GM23248 (cell line): ENCODE data around the gene PRDM12. TPM values are rescaled to one million over a fixed set of nuclear protein-coding genes. Genes with fewer than 3 reads are reported as not detected.
A peak's percentile ranks its signal among the peaks of the same experiment; 100 is the strongest.

ENCODE experiments used
- DNase-seq: peaks from one replicate; pipeline ENCODE4 v3.0.0-alpha.2; 2015
- H2AFZ ChIP-seq: fragments of 200-600 bp; sonication (generic); 2 replicates; pipeline ENCODE4 v1.6.1; 2016; ENCODE audit warnings: antibody characterized with exemption
- H3F3A ChIP-seq: fragments of 200-600 bp; sonication (generic); 2 replicates; pipeline ENCODE4 v1.6.1; 2016; ENCODE audit warnings: mild to moderate bottlenecking, antibody characterized with exemption, mixed run types; ENCODE audit not compliant: insufficient read depth
- H3K27ac ChIP-seq: fragments of 200-600 bp; sonication (generic); 2 replicates; pipeline ENCODE4 v1.5.1; 2016; ENCODE audit warnings: mild to moderate bottlenecking
- H3K27me3 ChIP-seq: fragments of 200-600 bp; sonication (generic); replicated peaks from 2 replicates; pipeline ENCODE4 v1.6.1; 2016; ENCODE audit warnings: mild to moderate bottlenecking; ENCODE audit not compliant: insufficient read depth
- H3K36me3 ChIP-seq: fragments of 200-600 bp; sonication (generic); 2 replicates; pipeline ENCODE4 v1.6.1; 2016; ENCODE audit warnings: low read depth, mild to moderate bottlenecking
- H3K4me1 ChIP-seq: fragments of 200-600 bp; sonication (generic); 2 replicates; pipeline ENCODE4 v1.6.1; 2016; ENCODE audit warnings: mild to moderate bottlenecking; ENCODE audit not compliant: insufficient read depth
- H3K4me2 ChIP-seq: fragments of 200-600 bp; sonication (generic); one replicate; pipeline ENCODE4 v1.6.1; 2016; ENCODE audit warnings: mild to moderate bottlenecking; ENCODE audit not compliant: unreplicated experiment
- H3K4me3 ChIP-seq: fragments of 200-600 bp; sonication (generic); 2 replicates; pipeline ENCODE4 v1.5.1; 2016; ENCODE audit warnings: mild to moderate bottlenecking
- H3K79me2 ChIP-seq: fragments of 200-600 bp; sonication (generic); 2 replicates; pipeline ENCODE4 v1.6.1; 2016; ENCODE audit warnings: mild to moderate bottlenecking; ENCODE audit not compliant: insufficient read depth
- H3K9ac ChIP-seq: fragments of 200-600 bp; sonication (generic); 2 replicates; pipeline ENCODE4 v1.6.1; 2016; ENCODE audit warnings: mild to moderate bottlenecking
- H3K9me2 ChIP-seq: fragments of 200-600 bp; sonication (generic); 2 replicates; pipeline ENCODE4 v1.6.1; 2016; ENCODE audit warnings: mixed run types, mild to moderate bottlenecking, moderate library complexity; ENCODE audit not compliant: insufficient read depth
- H3K9me3 ChIP-seq: fragments of 200-600 bp; sonication (generic); one replicate; pipeline ENCODE4 v1.6.1; 2017; ENCODE audit warnings: low read depth
- H4K20me1 ChIP-seq: fragments of 200-600 bp; sonication (generic); 2 replicates; pipeline ENCODE4 v1.6.0; 2016; ENCODE audit not compliant: insufficient read depth
- EZH2 ChIP-seq: fragments of 200-600 bp; sonication (generic); IDR thresholded peaks from 2 replicates; pipeline ENCODE4 v1.6.1; 2018; ENCODE audit warnings: antibody characterized with exemption, mild to moderate bottlenecking; ENCODE audit not compliant: insufficient read depth, poor library complexity, severe bottlenecking
- EZH2phosphoT487 ChIP-seq: fragments of 200-600 bp; sonication (generic); IDR thresholded peaks from 2 replicates; pipeline ENCODE4 v1.6.1; 2018; ENCODE audit warnings: antibody characterized with exemption, moderate library complexity, mild to moderate bottlenecking, low read depth; ENCODE audit not compliant: insufficient read depth
- WGBS, 2 experiments: methylation state at CpG; one replicate each; pipeline ENCODE4 v1.1.6; 2015 to 2017; ENCODE audit warnings: low lambda C conversion rate in 2 of 2, low coverage in 1 of 2; ENCODE audit errors: missing lambda C conversion rate in 2 of 2; 5-methylcytosine and 5-hydroxymethylcytosine counted together
- in situ Hi-C: fragments of 300-500 bp; cut with MboI; formaldehyde crosslinking; loops from 2 replicates; pipeline ENCODE4 v1.15.0; 2020
- polyA plus RNA-seq: library from polyadenylated mRNA; unstranded; fragments of >200 nt; fragmentation: Nextera tagmentation; extraction: Ambion mirVana; gene quantifications from 2 replicates; pipeline ENCODE4 v1.2.1, GENCODE V29; 2016
- total RNA-seq: library from RNA; depleted of rRNA; stranded (reverse); fragments of >200 nt; shearing (Covaris generic); gene quantifications from 2 replicates; pipeline ENCODE4 v1.2.3, GENCODE V29; 2014

PRDM12 gene
- total and polyA plus RNA-seq, 2 experiments from 2014 or later = not detected

DNA sequence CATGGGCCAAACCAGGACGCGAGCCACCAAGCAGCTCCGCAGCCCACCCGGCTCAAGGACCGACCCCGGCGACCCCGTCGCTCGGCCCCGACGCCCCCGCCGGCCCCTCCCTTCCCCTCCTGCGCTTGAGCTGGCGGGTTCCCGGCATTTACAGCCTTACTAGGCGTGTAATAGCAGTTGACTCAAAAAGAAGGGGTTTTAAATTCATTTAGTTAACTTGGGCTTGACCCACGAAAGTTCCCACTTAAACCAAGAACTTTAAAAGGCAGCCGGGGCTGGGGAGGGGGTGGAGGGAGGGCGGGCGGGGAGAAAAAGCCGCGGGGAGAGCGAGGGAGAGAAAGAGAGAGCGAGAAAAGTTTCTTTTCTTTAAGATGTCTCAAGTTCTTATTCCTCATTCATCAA lies 636 bp downstream of the PRDM12 start:
- H3K9me3 ChIP-seq = no peaks in the 10 kb centered on the region
- H3K4me2 ChIP-seq = no peak overlapping the region
- no peaks in the 10 kb centered on the region for H3K9me2 ChIP-seq
- H3K79me2 ChIP-seq = no peaks in the 10 kb centered on the region
- no peak overlapping the region for H3K27ac ChIP-seq
- WGBS, 2 experiments = 1 to 3% methylated on average over 12 to 26 of the region's 26 CpGs
- no peak overlapping the region for H3K9ac ChIP-seq
- H4K20me1 ChIP-seq = no peaks in the 10 kb centered on the region
- no peak overlapping the region for H3K4me3 ChIP-seq
- peaks cover 73% of the 10 kb centered on the region for H3K27me3 ChIP-seq
- DNase-seq = no peak
- TF ChIP-seq EZH2phosphoT487 (no peak), EZH2 (no peak)
- no peaks in the 10 kb centered on the region for H3K36me3 ChIP-seq
- in situ Hi-C loops = no loop called here
- H3K4me1 ChIP-seq = no peaks in the 10 kb centered on the region
- no peaks in the 10 kb centered on the region for H3F3A ChIP-seq
- H2AFZ ChIP-seq = no peak overlapping the region

DNA sequence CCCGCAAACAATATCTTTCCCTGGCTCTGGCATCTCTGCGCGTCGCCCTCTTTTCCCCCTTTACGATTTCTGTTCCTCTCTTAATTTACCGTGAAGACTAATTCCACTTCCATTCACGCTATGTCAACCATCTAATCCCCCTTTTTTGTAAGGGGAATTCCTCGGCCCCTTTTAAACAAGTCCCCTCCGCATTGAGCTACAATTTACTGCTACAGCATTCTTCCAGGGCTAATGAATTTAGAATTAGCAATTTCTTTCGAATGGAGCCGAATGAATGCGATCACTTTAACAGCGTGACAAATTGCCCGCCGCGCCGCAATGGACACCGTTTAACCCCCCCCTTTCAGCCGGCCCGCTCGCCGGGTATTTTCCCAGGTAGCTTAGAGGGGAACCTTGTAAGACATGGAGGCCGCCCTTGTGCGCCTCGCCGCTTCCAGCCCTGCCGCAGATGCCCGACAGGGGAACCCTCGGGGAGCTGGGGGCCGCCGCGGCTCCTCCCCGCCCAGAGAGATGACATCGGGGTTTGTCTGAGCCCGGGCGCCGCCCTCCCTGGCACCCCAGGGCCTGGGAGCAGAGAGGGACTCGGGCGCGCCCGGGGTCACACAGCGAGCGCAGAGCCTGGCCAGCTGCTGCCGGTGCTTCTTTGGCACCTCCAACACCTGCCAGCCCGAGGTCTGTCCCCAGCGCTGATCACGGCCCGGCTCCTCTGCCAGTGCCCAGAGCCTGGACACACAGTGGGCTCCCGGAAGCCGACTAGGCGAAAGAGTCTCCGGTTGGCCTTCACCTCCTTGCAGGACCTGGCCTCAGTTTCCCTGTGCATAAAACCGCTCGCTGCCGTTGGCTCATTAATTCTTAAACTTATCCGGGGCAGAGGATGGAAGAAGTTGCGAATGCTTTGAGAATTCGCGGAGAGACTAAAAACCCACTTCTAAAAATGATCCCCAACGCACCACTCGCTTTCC lies 1.3 kb downstream of the PRDM12 start:
- Histone ChIP-seq H3K9ac (no peak overlapping the region), H3K79me2 (no peaks in the 10 kb centered on the region), H3K4me3 (no peak overlapping the region), H3K4me1 (no peaks in the 10 kb centered on the region), H3K36me3 (no peaks in the 10 kb centered on the region), H3K27ac (no peak overlapping the region), H2AFZ (no peak overlapping the region), H3F3A (no peaks in the 10 kb centered on the region), H4K20me1 (no peaks in the 10 kb centered on the region), H3K4me2 (no peak overlapping the region), H3K27me3 (peaks cover 68% of the 10 kb centered on the region), H3K9me3 (no peaks in the 10 kb centered on the region), H3K9me2 (no peaks in the 10 kb centered on the region)
- in situ Hi-C loops = no loop called here
- TF ChIP-seq EZH2phosphoT487 (peak; percentile 95), EZH2 (peak; percentile 98)
- DNase-seq = peak; percentile 40
- WGBS, 2 experiments = 8% methylated on average over 55 to 61 of the region's 61 CpGs

DNA sequence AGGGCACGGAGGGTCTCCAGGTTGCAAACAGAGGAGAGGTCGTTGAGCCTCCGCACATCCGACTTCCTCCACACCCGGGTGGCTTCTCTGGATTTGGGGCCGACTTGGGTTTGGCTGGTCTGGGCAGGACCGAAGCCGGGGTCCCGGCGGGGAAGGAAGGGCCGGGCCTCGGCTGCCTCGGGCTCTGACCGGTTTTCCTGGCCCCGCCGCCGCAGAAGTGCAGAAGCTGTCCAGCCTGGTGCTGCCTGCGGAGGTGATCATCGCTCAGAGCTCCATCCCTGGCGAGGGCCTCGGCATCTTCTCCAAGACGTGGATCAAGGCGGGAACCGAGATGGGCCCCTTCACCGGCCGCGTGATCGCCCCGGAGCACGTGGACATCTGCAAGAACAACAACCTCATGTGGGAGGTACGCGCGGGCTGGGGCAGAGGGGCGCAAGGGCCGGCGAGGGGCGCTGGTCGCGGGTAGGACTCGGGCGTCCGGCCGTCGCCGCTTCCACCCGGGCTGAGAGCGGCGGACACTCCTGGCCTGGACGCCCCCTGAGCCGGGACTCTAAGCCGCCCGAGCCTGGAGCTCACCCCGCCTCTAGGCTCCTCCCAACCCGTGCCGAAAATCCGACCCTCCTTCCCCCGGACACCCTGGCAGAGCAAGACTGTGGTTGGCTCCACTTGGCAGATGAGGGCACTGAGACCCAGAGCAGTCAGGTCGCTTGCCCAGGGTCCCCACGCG lies 2.2 kb downstream of the PRDM12 start:
- DNase-seq = no peak
- Histone ChIP-seq H3K9ac (no peak overlapping the region), H3K4me2 (no peak overlapping the region)

DNA sequence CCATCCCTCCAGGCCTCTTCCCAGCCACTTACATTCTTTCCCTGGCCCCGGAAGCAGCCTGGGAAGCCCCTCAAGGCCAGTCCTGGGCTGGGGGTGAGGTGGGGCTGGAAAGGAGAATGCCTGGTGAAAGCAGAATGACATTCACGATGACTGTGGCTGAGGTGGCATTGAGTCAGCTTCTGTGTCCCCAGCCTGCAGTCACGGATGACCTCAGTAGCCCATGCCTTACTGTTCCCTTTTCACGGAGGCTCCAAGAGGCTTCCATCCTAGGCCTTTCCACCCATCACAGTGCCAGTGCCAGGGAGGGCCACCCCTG lies 2.7 kb downstream of the PRDM12 start:
- Histone ChIP-seq H3K27me3 (peaks cover 55% of the 10 kb centered on the region), H3K9me2 (no peaks in the 10 kb centered on the region), H3K36me3 (no peaks in the 10 kb centered on the region), H3K4me3 (no peak overlapping the region), H3K9ac (no peak overlapping the region), H4K20me1 (no peaks in the 10 kb centered on the region), H3K9me3 (no peaks in the 10 kb centered on the region), H3K79me2 (no peaks in the 10 kb centered on the region), H3K4me2 (no peak overlapping the region), H3F3A (no peaks in the 10 kb centered on the region), H3K27ac (no peak overlapping the region), H3K4me1 (no peaks in the 10 kb centered on the region), H2AFZ (no peak overlapping the region)
- no peak for TF ChIP-seq EZH2
- TF ChIP-seq EZH2phosphoT487 = no peak
- no peak for DNase-seq
- 28 to 29% methylated on average over 3 to 4 of the region's 4 CpGs for WGBS, 2 experiments
- in situ Hi-C loops = no loop called here

More for the DNA sequence above, 2.2 kb downstream of the PRDM12 start:
- in situ Hi-C loops = no loop called here
- H3K27ac ChIP-seq = no peak overlapping the region
- 24 to 25% methylated on average over 39 to 47 of the region's 60 CpGs for WGBS, 2 experiments
- TF ChIP-seq EZH2 = no peak
- 0 out of 2 replicates have a peak, but pooled peaks have one; percentile 73 for TF ChIP-seq EZH2phosphoT487
- no peak overlapping the region for H3K4me3 ChIP-seq
- no peaks in the 10 kb centered on the region for H3K79me2 ChIP-seq
- H4K20me1 ChIP-seq = no peaks in the 10 kb centered on the region
- no peaks in the 10 kb centered on the region for H3K9me2 ChIP-seq
- H3K27me3 ChIP-seq = peaks cover 60% of the 10 kb centered on the region
- no peaks in the 10 kb centered on the region for H3K4me1 ChIP-seq
- H3K36me3 ChIP-seq = no peaks in the 10 kb centered on the region
- no peaks in the 10 kb centered on the region for H3K9me3 ChIP-seq
- H2AFZ ChIP-seq = no peak overlapping the region
- H3F3A ChIP-seq = no peaks in the 10 kb centered on the region
